Activated CD4-positive, alpha-beta T cell treated with anti-CD3 and anti-CD28 coated beads, Interleukin-2, amount 50 U/mL, for 48 hours (primary cell): ENCODE data around the gene HIC2.
"Not testable (repeated sequence)": the region's sequence is repeated elsewhere in the genome, so short reads cannot be mapped to it uniquely, and the experiment has no call there.

Source experiments
- DNase-seq, 2 experiments: peaks; one replicate each; pipeline ENCODE4 v3.0.0-alpha.2; 2020

Gene HIC2, protein sequence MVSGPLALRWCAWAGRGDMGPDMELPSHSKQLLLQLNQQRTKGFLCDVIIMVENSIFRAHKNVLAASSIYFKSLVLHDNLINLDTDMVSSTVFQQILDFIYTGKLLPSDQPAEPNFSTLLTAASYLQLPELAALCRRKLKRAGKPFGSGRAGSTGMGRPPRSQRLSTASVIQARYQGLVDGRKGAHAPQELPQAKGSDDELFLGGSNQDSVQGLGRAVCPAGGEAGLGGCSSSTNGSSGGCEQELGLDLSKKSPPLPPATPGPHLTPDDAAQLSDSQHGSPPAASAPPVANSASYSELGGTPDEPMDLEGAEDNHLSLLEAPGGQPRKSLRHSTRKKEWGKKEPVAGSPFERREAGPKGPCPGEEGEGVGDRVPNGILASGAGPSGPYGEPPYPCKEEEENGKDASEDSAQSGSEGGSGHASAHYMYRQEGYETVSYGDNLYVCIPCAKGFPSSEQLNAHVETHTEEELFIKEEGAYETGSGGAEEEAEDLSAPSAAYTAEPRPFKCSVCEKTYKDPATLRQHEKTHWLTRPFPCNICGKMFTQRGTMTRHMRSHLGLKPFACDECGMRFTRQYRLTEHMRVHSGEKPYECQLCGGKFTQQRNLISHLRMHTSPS

DNA sequence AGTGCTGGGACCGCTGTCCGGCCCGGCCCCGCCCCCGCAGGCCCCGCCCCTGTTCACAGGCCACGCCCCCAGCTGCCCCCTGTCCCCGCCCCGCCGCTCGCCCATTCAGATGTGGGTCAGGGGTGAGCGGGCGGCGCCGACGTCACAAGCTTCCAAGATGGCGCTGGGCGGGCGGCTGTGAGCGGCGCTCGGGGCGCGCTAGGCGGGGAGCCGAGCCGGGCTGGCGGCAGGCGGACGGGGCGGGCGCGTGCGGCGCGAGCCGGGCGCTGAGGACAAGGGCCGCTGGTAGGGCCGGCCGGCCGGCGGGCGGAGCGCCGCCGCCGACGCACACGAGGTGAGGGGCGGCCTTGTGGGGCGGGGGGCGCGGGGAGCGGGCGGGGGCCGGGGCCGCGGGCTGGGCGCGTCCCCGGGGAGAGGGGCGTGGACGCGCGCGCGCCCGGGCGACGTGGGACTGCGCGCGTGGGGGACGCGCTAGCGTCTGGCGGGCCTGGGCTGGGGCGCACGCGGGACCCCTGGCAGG is at the start of gene HIC2:
Gene HIC2, plus strand, starts transcription at position 145 of the 520 bp plus-strand sequence. CDS start 25,461 bp downstream, outside the sequence.
- DNase-seq, result not testable (repeated sequence)

DNA sequence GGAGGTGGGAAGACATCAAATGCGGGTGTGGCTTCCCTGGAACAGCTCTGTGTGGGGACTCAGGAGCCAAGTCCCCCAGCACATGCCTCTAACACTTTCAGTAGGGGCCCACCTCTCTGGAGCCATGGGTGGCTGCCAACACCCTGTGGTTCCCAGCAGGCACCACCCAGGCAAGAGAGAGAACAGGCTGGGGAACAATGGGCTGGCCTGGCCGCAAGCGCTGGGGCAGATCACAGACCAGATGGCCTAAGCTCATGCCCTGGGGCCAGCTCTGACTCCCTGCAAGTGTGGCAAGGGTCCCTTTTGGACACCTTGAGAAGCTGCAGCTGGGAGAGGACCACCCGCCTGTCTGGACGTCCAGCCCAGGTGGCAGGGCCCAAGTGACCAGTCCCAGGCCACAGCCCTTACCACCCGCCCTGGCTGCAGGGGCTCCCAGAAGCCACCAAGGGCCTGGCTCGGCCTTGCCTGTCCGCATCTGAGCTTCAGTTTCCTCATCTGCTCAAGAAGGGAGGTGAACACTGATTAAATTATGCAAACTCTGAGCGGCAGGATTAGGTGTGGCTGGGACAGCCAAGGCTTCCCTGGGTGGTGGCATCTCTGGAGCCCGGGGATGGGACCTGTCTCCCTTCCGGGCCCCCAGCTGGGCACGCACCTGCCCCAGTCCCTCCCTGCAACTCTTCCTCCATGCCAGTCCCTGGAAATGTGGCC is 48.4 kb upstream of the HIC2 start:
- DNase-seq, result not testable (repeated sequence)

DNA sequence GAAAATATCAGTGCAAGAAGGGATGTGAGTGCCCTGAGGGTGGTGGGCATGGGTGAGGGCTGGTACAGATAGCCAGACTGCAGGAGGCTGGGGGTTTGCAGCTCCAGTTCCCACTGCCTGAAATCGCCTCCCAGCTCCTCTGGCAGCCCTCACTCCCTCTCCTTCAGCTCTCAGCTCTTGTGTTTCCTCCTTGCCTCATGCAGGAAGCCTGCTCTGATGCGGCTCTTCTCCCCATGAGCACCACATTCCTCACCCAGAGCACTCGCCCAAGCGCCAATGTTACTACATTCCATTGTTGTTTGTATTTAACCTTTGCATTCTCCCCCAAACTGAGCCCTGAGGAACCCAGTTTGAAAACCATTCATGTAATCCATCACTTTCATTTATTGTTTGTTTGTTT is 41.3 kb upstream of the HIC2 start:
- DNase-seq, result not testable (repeated sequence)

DNA sequence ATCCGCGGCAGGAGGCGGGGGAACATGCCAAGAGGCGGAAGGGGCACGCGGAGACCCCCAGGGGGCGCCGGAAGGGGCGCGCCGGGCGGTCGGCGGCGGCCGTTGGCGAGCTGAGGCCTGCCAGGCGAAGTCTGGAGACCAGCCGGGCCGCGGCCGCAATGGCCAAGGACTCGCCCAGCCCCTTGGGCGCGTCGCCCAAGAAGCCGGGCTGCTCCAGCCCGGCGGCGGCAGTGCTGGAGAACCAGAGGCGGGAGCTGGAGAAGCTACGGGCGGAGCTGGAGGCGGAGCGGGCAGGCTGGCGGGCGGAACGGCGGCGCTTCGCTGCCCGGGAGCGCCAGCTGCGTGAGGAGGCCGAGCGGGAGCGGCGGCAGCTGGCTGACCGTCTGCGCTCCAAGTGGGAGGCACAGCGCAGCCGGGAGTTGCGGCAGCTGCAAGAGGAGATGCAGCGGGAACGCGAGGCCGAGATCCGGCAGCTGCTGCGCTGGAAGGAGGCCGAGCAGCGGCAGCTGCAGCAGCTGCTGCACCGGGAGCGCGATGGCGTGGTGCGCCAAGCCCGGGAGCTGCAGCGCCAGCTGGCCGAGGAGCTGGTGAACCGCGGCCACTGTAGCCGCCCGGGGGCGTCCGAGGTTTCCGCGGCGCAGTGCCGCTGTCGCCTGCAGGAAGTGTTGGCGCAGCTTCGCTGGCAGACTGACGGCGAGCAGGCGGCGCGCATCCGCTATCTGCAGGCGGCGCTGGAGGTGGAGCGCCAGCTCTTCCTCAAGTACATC is 33.3 kb upstream of the HIC2 start, which contains the start of gene RIMBP3B:
Gene RIMBP3B, plus strand, starts transcription at position 51 of the 767 bp plus-strand sequence. Its CDS starts 108 bp downstream, at position 159.
- DNase-seq, result not testable (repeated sequence)

DNA sequence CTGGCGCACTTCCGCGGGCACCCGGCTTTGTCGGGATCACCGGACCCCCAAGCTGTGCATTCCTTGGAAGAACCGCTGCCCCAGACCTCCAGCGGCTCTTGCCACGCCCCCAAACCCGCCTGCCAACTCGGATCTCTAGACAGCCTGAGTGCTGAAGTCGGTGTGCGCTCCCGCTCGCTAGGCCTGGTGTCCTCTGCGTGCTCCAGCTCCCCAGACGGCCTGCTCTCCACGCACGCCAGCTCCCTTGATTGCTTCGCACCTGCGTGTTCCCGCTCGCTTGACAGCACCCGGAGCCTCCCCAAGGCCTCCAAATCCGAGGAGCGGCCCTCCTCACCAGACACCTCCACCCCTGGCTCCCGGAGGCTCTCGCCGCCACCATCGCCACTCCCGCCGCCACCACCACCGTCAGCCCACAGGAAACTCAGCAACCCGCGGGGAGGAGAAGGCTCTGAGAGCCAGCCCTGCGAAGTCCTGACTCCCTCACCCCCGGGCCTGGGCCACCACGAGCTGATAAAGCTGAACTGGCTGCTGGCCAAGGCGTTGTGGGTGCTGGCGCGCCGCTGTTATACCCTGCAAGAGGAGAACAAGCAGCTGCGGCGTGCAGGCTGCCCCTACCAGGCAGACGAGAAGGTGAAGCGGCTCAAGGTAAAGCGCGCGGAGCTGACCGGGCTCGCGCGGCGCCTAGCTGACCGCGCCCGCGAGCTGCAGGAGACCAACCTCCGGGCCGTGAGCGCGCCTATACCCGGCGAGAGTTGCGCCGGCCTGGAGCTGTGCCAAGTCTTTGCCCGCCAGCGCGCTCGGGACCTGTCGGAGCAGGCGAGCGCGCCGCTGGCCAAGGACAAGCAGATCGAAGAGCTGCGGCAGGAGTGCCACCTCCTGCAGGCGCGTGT is 32.5 kb upstream of the HIC2 start:
- not testable (repeated sequence) for DNase-seq

DNA sequence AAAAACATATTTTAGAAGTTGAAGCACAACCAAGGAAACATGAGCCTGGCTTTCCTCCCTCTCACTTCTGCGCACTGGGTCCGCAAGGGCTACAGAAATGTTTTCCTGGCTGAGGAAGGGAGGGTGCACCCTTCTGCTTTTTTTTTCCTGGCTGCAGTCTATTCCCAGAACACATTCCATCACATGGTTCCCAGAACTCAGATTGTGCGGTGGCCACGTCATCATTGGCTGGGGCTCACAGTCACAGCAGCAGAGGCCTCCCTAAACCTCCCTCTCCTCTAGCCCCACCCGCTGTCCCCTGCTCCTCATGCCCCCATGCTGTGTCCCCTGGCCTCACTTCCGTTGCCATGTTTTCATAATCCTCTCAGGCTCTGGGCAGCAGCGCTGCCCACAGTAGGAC is 27.7 kb upstream of the HIC2 start:
- not testable (repeated sequence) for DNase-seq

DNA sequence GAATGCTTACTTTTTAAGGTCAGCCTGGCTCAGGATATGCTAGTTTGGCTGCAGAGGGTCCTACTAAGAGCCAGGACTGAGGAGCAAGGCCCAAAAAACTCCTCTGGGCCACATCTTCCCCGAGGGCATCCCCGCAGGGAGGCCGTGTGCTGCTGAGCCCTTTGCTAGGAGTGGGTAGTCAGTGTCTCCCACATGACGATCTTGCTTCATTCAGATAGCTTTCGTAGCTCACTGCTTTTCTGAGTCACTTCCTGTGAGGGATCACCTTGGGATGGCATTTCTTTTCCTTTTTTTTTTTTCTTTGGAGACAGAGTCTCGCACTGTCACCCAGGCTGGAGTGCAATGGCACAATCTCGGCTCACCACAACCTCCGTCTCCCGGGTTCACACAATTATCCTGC is 27.2 kb upstream of the HIC2 start:
- DNase-seq, result not testable (repeated sequence)

DNA sequence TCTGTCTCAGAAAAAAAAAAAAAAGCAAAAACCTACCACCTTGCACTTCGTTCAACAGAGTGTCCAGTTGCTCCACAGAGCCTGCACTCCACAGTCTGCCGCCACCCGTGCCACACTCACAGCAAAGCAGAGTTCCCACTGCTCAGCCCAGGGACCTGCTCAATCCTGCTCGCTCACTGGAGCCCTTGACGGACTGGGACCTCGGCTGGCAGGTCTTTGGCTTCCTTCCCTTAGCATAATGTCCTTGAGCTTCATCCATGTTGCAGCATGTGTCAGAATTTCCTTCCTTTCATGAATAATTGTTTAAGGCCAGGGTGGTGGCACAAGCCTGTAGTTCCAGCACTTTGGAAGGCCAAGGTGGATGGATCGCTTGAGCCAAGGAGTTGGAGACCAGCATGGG is 22.6 kb upstream of the HIC2 start:
- not testable (repeated sequence) for DNase-seq

DNA sequence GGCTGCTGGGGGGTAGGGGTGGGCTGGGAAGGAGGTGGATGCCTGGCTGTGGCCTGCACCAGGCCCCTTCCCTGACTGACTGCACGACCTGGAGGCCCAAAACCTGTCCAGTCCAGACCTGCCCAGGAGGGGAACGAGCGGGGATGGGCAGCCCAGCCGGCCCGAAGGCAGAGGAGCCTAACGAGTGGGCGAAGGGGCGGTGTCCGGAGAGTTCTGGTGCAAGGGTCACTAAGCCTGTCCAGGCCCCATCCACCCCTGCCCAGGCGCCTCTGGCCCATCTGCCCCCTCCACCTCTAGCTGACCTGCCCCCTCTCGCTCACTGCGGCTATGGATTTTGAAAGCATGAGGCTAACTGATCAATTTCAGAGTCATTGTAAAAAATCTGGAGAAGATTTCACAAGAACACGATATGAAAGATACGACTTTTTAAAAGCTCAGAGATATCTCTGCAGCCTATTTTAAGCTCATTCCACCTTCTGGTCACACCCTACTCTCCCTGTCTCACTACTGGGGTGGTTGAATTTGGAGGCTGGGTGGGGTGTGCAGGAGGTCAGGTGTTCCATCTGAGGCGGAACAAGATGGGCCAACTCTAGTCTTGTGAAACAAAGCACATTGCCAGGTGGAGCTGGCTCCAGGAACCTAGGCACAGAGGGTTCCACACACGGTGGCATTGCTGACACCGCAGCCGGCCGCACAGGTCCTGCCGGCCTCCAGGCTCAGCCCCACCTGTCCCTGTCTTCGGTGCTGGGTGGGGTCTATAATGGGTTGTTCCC is 15.8 kb upstream of the HIC2 start:
- not testable (repeated sequence) for DNase-seq

DNA sequence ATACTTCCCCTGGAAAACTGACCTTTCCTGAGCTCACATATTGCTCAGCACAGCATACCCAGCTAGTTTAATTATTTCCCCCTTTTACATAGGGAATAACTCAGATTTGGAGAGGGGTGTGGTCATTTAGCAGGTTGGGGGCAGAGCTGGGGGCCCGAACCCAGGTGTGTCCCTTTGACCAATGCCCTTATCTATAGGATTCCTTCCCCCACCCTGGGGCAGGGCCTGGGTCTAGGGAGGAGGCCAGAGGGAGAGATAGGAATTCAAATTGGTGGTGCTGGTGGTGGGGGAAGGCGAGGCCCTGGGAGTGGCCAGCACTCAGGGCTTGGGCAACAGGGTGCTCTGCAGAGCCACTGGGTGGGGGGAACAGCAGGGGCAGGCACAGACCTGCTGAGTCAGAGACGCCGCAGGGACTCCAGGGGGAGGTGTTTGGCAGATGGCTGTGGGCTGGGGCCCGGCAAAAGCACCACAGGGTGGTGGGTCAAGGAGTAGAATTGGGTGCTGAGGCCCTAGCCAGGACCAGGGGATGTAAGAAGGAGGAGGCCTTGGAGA is 14.3 kb upstream of the HIC2 start:
- not testable (repeated sequence) for DNase-seq

DNA sequence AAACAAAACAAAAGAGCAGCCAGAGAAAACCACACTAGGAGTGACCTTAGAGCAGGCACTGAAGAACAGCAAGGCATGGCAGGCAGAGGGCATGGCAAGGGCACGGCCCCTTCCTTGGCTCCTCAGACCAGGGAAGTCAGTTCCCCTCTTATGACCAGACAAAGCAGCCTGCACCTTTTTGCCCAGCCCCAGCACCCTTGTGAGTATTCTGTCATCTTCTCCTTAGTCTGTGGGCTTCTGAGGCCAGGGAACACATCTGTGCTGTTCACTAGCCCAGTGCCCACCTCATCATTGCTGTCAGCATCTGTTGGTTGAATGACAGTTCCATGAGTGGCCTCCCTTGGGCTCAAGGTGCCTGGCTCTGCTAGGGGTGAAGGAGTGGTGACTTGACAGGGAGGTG is 10.0 kb upstream of the HIC2 start:
- not testable (repeated sequence) for DNase-seq

DNA sequence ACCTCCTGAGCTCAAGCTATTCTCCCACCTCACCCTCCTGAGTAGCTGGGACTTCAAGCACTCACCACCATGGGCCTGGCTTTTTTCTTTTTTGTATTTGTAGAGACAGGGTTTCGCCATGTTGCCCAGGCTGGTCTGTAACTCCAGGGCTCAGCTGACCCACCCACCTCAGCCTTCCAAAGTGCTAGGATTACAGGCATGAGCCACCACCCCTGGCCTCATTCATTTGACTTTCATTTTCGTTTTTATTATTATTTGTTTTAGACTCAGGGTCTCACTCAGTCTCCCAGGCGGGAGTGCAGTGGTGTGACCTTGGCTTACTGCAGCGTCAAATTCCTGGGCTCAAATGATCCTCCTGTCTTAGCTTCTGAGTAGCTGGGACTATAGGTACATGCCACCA is 9.4 kb upstream of the HIC2 start:
- DNase-seq, result not testable (repeated sequence)

DNA sequence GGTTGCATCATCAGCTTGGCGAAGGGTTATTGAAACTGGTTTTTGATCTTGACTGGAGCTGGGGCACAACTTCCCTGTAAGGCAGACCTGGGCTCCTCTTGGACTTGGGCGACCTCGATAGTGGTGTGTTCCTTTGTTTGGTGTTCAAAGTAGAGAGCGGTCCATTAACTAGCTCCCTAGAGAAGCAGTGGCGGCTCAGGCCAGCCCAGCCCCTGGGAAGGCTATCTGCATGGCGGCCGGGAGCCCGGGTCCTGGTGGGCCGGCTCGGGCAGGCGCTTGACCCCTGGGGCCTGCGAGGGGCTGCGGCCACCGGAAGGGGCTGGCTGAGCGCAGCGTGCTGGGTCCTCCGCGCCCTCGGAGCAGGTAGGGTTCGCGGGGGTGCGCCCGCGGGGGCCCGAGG is 796 bp upstream of the HIC2 start:
- not testable (repeated sequence) for DNase-seq

DNA sequence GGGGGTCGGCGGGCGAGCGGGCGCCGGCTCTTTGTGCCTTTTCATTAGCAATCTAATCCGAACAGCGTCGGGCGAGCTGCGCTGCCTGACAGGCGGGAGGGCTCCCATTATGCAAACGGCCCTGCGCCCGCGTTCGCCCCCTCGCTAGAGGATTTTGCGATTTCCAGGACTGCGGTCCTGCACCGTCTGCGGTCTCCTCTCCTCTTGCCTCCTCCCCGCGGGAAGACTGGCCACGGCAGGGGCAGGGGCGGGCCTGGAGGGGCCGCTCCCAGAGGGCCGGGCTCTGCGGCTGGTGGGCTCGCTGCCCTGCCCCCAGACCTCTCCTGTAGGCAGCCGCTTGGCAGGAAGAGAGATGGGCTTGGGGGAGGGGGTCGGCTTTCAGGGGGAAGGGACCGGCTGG is 682 bp downstream of the HIC2 start:
- peak in 1 of 2 experiments; percentile 14 for DNase-seq

DNA sequence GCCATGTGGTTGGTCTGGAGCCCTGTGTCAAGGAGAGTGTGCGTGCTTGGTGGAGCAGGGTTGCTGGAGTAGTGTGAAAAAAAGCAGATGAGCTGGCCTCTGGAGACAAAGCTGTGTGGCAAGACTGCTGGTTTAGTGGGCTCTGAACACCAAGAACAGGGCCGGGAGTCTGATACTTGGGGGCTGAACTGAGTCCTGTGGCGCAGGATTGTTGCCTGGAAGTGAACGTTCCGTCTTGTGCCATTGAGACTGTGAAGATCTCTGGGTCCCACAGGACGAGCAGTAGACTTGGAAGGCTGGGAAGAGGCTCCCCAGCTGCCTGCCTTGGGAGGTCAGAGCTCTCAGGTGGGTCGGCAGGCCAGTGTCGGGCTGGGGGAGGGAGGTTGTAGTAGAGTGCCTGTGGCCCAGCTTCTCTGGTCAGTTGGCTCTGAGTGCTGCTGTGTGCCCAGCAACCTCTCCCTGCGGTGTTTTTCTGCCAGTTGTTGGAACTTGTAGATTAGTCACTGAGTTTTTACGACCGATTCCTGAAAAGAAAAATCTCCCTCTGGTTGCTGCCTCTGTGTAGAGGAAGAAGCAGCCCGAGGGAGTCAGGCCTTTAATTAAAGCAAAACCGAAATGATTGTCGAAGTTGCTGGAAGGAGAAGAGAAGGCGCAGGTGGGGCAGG is 1.9 kb downstream of the HIC2 start:
- DNase-seq, result not testable (repeated sequence)

DNA sequence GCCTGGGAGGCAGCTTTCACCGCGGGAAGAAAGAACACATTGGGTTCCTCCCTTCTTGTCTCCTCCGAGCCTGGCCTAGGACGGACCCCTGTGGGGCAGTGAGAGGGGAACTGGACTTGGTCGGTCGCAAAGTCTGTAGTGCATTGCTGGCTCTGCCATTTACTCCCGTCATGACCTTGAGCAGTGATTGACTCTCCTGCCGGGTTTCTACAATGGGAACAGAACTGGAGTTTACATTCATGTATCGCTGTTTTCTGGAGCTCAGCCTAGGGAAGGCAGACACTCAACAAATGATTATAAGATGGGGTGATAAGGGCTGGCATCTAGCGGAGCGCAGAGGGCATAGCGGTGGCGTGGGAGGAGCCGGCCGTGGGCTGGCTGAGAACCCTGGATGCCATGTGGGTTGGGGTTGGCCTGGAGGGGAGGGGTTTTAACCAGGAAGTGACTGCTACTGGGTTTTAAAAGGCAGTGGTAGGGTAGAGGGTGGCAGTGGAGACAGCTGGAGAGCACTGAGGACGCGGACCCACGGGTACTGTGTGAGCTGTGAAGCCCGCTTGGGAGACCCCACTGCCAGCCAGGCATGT is 3.1 kb downstream of the HIC2 start:
- not testable (repeated sequence) for DNase-seq

DNA sequence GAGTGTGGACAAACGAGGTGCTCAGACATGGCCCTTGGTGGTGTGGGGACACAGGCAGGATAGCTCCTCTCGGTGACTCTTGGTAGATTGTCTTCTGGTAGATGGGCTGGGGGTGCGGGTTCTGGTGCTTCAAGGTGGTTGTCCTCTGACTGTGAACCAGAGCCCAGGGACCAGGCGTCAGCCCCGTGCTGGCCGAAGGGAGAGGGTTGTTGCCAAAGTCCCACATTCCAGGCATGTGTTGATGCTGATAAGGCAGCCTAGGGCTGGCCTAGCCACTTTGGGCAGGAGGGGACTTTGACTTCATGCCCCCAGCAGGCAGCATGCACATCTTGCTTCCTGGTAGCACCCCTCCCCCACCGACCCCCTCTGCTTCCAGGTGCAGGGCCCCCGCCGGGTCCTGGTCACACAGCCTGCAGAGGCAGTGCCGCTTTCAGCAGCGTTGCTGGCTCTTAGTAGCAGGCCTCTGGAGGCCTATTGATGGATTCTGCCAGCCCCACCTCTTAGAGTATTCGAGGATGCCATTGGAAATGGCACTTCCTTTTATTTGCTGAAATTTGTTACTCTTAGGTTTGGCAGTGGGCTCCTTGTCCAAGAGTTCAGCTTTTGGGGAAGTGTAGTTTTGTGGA is 7.0 kb downstream of the HIC2 start:
- DNase-seq, result not testable (repeated sequence)

DNA sequence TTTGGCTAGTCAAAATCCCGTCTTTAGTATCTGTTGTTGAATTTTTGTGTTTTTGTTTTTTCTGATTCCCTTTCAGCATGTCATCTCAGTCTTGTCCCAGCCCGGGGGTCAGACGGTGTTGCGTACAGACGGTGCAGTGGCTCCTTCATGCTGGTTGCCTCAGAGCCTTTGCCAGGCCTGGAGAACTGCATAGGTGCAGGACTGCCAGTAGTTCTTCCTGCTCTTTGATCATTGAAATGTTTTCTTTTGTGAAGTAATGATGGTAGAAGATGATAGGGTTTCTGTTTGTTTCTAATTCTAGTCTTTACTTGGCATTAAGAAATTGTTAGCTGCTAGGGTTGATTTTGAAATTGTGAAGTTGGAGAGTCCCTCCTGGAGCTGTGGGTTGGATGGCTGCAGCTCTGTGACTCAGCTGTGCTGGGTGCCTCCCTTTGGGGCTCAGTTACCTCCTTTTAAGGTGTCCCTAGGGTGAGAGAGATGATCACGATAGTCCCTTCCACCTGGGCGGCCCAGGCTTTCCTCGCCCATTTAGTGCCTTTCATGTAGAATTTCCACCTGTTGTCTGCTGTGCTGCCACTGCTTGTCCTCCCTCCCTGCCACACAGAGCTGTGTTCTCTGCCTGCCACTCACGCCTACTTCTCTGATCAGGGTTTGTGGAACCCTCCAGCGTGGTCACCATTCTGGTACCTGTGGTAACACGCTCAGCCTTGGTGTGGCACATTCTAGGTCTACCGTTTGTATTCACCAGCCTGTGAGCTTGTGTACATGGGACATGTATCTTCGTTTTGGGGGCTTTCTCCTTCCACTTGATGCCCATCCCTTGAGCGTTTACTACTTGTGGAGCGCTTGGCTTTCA is 17.4 kb downstream of the HIC2 start:
- DNase-seq, result not testable (repeated sequence)
